Right forelimb (tissue), 1 donor: ENCODE data around the gene CHERP.
A peak's percentile ranks its signal among the peaks of the same experiment; 100 is the strongest.
"Not testable (repeated sequence)": the region's sequence is repeated elsewhere in the genome, so short reads cannot be mapped to it uniquely, and the experiment has no call there.

Experiments used
- DNase-seq: peaks from one replicate; pipeline ENCODE4 v3.0.0-alpha.2; 2018

The CHERP gene

DNA sequence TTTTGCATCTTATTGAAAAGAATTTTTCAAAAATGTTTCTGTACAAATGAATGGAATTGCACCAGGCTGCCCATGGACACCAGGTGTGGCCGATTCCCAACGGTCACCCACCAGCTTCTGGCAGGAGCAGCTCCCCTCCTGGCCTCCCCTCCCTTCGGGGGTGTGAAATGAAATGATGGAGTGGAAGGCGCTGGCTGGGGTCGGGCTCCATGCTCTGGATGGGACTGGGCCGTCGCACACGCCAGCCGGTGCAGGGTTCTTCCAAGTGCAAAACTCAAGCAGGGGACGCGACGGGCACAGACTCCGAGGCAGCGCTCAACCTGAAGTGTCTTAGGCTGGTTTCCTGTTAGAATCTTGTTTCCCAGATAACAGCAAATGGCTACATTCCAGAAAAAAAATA lies 24.2 kb downstream of the CHERP start:
- DNase-seq: no peak

DNA sequence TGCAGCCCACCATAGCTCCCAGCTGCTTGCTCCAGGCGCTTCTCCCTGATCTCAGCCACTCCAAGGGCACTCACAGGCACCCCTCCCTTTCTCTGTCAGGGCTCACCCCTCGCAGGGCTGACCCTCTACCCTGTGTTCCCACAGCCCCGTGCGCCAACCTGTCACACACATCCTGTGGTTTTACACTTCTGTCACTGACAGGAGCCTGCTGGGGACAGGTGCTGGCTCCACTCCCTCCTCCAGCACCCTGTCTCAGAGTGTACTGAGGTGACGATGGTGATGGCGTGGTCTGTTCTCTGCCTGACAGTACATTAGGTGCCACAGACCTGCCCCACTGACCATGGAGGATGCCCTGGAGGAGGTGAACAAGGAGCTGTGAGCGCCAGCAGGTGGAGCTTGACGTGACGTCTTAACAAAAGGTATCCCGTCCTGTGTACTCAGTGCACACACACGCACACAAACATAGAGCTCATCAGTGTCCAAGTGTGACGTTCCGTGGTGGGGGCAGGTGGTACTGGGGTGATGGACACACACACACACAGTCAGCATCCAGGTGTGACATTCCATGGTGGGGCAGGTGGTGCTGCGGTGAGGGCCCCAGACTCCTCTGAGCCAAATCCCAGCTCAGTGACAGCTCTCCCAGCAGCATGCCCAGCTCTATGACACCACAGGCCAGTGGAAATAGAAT lies 25.2 kb downstream of the CHERP start:
- no peak for DNase-seq

DNA sequence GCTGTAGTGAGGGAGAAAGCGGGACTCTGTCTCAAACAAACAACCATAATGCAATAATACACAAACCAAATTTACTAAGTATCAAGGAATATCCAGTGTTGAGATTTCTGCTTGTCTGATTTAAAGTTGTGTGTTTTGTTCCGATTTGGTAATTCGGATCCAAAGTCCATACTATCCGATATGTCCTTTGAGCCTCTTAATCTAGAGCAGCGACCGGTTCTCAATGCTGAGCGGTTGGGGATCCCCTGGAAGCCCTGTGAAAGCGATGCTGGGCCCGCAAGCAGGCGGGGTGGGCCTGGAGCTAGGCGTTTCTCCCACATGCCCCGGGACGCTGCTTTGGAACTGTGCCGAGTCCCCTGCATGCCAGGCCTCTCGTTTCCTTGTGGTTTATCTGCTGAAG lies 25.9 kb downstream of the CHERP start:
- DNase-seq: no peak

DNA sequence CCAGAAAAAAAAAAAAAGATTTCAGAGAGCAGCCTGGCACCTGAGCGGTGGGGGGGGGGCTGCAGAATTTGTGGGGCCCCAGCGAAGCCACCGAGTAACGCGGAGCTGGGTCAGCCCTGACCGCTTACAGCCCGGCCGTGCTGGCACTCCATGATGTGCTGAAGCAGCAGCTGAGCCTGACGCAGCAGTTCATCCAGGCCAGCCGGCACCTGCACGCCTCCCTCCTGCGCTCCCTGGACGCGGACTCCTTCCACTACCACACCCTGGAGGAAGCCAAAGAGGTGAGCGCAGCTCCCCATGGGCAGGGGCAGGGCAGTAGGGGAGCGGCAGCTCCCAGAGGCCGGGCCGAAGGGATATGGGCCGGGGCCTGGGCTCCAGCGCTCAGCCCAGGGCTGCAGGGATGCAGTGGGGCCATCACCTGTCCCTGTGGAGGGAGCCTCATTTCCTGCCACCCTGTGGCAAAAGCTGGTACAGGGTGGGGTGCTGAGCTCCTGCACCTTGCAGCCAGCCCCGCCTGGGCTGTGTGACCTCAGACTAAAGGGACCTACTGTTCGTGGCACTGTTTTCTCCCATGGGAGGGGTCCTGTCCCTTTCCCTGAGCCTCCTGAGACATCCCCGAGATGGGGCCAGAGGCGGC lies 27.7 kb downstream of the CHERP start:
- no peak for DNase-seq

DNA sequence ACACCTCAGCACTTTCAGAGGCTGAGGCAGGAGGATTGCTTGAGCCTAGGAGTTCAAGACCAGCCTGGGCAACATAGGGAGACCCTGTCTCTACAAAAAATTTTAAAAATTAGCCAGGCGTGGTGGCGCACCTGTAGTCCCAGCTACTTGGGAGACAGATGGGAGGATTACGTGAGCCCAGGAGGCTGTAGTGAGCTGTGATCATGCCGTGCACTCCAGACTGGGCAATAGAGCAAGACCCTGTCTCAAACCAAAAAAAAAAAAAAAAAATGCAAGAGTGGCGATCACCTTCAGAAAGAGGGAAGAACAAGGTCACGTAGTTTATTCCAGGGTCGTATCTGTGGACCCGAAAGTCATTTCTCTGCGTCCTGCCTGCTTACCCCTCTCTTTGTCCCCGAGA lies 29.6 kb downstream of the CHERP start:
- DNase-seq: not testable (repeated sequence)

DNA sequence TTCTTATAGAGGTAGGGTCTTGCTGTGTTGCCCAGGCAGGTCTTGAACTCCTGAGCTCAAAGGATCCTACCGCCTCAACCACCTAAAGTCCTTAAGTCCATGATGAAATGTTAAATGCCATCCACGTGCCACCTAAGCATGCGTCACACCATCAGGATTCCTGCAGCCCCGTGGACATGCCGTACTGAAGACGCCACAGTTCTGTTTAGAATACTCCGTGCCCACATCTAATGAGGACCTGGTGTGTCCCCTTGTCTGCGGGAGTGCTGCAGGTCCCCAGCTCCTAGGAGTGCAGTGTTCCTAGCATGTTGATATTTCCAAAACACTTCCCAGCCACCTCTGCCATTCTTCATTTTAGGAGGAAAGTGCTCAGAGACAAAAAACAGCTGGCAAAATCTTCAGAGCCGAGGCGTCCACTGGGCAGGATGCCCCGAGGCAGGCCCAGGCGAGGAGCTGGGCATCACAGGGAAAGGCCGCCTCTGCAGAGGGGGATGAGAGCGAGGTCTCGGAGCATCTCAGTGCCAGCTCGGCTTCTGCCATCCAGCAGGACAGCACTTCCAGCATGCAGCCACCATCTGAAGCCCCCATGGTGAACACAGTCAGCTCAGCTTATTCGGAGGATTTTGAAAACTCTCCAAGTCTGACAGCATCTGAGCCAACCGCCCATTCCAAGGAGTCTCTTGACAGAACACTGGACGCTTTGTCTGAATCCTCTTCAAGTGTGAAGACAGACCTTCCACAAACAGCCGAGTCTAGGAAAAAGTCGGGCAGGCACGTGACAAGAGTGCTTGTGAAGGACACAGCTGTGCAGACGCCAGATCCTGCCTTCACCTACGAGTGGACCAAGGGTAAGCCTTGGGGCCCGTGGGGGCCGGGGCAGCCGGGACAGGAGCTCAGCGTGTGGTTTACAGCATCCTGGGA lies 32.8 kb downstream of the CHERP start:
- DNase-seq: peak; percentile 62

DNA sequence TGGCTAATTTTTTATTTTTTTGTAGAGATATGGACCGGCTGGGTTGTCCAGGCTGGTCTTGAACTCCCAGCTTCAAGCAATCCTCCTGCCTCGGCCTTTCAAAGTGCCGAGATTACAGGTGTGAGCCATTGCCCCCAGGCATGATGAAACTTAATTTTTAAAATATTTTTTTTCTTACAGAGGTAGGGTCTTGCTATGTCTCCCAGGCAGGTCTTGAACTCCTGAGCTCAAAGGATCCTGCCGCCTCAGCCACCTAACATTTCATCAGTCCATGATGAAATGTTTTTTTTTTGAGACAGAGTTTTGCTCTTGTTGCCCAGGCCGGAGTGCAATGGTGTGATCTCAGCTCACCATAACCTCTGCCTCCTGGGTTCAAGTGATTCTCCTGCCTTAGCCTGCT lies 33.7 kb downstream of the CHERP start:
- no peak for DNase-seq

DNA sequence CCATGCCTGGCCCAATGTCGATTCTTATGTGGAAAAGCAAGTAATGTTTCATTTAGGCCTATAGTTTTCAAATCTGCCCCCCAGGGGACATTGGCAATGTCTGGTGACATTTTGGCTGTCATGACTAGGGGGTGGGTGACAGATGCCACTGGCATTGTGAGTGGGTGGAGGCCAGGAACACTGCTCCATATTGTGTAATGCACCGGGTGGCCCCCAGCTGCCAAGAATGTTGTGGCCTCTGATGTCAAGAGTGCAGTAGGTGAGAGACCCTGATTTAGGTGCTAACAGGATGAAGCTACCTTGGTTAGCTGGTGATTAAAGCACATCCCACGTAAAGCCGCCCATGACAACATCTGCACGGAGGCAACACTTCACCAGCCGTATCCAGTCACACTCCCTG lies 35.3 kb downstream of the CHERP start:
- no peak for DNase-seq

DNA sequence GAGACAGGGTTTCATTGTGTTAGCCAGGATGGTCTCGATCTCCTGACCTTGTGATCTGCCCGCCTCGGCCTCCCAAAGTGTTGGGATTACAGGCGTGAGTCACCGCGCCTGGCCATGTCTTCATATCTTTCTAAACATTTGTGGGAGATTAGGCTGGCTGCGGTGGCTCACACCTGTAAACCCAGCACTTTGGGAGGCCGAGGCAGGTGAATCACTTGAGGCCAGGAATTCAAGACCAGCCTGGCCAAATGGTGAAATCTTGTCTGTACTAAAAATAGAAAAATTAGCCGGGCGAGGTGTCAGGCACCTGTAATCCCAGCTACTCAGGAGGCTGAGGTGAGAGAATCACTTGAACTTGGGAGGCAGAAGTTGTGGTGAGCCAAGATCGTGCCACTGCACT lies 36.1 kb downstream of the CHERP start:
- not testable (repeated sequence) for DNase-seq

DNA sequence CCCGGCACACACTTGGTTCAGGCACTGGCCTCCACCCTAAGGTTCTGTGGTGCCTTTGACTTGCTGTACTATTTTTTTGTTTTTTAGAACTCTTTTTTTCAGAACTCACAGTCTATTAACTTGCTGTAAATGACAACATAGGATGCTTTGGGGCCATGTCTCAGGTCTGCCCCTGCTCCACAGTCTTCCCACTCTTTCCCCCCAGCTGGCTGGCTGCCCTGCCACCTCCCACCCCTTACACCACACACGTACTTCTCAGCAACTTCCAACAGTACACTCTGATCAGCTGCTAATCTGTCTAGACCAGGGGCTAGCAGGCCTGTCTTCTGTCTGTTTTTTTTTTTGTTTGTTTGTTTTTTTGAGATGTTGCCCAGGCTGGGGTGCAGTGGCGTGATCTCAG lies 38.0 kb downstream of the CHERP start:
- no peak for DNase-seq

DNA sequence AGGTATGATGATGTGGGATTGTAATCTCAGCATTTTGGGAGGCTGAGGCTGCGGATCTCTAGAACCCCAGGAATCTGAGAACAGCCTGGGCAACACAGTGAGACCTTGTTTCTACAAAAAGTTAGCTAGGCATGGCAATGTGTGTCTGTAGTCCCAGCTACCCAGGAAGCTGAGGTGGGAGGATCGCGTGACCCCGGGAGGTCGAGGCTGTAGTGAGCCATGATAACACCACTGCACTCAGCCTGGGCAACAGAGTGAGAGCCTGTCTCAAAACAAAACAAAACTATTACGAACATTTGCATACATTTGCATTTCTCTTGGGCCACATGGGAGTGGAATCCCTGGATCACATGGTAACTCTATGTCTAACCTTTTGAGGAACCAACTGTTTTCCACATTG lies 44.4 kb downstream of the CHERP start:
- DNase-seq: no peak

DNA sequence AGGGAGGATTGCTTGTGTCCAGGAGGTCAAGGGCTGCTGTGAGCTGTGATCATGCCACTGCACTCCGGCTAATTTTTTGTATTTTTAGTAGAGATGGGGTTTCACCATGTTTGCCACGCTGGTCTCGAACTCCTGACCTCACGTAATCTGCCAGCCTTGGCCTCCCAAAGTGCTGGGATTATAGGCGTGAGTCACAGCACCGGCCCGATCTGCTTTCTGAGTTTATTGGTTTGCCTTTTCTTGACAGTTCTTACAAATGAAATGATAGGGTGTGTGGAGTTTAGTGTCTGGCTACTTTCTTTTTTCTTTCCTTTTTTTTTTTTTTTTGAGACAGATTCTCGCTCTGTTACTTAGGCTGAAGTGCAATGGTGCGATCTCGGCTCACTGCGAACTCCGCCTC lies 45.2 kb downstream of the CHERP start:
- no peak for DNase-seq

DNA sequence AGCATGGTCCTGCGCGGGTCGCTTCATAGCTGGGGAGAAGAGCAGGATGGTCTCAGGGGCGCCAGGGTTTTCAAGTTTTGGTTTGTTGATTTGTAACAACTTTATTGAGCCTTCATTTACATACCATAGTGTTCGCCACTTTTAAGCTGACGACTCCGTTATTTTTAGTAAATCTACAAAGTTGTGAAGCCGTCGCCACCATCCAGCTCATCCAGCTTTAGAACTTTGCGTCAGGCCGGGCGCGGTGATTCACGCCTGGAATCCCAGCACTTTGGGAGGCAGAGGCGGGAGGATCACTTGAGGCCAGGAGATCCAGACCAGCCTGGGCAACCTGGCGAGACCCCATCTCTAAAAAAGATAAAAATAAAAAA lies 45.6 kb downstream of the CHERP start:
- no peak for DNase-seq

DNA sequence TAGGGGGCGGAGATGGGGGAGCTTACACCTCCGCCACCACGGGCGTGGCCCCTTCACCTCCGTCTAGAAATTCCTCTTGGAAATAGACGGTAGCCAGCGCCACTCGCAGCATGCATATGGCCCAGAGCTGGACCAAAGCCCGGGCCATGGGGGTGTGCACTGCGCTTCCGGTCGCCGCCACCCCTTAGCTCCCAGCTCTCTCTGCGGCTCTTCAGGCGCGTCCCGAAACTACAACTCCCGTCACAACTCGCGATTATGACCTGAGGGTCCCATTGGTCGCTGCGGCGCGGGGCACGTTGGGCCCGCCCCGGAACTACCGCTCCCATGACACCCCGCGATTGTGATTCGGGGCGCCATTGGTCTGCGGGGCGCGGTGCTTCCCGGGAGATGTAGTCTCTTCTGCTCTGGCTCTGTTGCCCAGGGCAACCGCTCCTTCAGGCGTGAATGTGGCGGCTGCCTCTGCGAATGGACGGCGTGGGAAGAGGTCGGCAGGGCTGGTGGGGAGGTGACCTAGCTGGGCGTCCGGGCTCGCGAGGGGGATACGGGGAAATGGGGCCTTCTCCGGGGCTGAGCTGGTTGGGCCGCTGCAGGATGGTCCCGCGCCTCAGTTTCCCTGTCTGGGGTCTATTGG lies 46.1 kb downstream of the CHERP start, which contains the start of the genes C19orf44 and CALR3:
Gene C19orf44 (plus strand): TSS at position 413 of the 631 bp plus-strand sequence. CDS start 4,399 bp downstream, outside the sequence.
Gene CALR3 (minus strand): TSS at position 186 of the 631 bp plus-strand sequence. CDS start 38 bp downstream, at position 148.
- DNase-seq: peak; percentile 99

DNA sequence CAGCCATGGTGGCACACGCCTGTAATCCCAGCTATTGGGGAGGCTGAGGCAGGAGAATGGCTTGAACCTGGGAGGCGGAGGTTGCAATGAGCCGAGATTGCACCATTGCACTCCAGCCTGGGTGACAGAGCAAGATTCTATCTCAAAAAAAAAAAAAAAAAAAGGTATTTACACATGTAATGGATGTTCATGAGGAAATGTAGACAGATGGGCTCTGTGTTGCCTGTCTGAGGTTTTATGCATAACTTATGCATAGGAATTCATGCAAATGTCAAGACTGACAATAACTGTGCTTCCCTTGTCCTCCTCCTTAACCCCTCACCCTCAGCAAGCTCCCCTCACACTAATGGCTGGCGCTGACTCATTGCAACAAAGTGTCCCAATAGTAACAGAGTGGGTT lies 55.8 kb downstream of the CHERP start:
- DNase-seq: not testable (repeated sequence)

DNA sequence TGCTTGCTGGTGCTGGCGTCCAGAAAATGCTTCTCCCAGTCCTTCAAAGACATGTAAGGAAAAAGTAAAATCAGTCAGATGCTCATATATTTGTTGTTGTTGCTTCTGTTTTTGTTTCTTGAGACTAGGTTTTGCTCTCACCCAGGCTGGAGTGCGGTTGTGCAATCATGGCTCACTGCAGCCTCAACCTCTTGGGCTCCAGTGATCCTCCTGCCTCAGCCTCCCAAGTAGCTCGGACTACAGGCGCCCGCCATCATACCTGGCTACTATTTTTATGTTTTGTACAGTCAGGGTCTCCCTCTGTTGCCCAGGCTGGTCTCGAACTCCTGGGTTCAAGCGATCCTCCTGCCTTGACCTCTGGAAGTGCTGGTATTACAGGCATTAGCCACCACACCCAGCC lies 59.5 kb downstream of the CHERP start:
- no peak for DNase-seq

DNA sequence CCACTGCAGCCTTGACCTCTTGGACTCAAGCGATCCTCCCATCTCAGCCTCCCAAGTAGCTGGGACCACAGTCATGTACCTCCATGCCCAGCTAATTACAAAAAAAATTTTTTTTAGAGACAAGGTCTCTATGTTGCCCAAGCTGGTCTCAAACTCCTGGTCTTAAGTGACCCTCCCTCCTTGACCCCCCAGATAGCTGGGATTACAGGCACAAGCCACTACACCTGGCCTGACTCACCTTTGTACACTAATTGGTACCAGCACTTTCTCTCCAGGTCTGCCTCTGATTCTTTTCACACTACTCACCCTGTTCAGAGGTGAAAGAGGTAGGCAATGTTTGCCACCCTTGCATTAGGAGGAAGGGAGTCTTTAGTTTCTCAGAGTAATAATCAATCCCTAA lies 64.9 kb downstream of the CHERP start:
- DNase-seq: no peak

DNA sequence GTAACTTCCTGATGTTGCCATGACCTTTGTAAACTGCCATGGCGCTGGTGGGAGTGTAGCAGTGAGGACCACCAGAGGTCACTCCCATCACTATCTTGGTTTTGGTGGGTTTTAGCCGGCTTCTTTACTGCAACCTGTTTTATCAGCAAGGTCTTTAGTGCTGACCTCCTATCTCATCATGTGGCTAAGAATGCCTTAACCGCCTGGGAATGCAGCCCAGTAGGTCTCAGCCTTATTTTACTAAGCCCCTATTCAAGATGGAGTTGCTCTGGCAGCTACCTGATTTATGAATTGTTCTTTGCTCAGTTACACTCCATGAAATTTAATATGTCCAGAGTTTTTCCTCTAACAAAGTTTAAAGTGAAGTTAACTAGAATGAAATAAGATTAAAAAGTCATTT lies 65.8 kb downstream of the CHERP start:
- DNase-seq: no peak

DNA sequence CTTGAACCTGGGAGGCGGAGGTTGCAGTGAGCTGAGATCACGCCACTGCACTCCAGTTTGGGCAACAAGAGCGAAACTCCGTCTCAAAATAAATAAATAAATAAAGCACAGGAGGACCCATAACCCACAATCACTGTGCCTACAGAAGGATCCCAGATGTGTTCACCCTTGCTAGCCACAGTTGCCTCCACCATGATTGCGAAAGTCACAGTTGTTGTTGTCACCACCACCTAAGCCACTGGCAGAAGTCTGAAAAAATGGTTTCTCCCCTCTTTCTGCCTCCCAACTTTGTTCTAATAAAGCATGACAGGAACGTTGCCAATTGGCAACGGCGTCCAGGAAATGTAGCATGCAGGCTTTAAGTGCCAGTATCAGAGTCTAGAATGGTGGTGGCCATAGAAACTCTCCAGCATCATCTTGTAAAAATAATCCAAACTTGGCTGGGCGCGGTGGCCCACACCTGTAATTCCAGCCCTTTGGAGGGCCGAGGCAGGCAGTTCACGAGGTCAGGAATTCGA lies 68.3 kb downstream of the CHERP start:
- DNase-seq: no peak

DNA sequence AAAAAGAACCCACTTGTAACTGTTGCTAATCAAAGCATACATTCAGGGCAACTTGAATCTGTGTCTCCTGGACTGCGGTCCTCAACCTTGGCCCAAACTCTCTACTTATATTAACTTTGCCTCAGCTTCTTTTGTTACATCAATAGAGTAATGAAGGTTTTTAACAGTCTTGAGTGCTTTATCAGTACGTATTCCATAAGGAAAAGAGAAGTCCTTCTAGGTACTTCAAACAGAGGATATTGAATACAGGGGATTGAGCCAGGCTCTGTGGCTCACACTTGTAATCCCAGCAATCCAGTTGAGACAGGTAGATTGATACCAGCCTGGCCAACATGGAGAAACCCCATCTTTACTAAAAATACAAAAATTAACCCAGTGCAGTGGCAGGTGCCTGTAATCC lies 69.2 kb downstream of the CHERP start:
- no peak for DNase-seq

DNA sequence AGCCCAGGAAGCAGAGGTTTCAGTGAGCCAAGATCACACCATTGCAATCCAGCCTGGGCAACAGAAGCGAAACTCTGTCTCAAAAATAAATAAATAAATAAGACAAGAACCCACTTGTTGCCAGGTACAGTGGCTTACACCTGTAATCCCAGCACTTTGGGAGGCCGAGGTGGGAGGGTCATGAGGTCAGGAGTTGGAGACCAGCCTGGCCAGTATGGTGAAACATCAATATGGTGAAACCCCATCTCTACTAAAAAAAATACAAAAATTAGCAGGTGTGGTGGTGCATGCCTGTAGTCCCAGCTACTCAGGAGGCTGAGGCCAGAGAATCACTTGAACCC lies 69.7 kb downstream of the CHERP start:
- not testable (repeated sequence) for DNase-seq

DNA sequence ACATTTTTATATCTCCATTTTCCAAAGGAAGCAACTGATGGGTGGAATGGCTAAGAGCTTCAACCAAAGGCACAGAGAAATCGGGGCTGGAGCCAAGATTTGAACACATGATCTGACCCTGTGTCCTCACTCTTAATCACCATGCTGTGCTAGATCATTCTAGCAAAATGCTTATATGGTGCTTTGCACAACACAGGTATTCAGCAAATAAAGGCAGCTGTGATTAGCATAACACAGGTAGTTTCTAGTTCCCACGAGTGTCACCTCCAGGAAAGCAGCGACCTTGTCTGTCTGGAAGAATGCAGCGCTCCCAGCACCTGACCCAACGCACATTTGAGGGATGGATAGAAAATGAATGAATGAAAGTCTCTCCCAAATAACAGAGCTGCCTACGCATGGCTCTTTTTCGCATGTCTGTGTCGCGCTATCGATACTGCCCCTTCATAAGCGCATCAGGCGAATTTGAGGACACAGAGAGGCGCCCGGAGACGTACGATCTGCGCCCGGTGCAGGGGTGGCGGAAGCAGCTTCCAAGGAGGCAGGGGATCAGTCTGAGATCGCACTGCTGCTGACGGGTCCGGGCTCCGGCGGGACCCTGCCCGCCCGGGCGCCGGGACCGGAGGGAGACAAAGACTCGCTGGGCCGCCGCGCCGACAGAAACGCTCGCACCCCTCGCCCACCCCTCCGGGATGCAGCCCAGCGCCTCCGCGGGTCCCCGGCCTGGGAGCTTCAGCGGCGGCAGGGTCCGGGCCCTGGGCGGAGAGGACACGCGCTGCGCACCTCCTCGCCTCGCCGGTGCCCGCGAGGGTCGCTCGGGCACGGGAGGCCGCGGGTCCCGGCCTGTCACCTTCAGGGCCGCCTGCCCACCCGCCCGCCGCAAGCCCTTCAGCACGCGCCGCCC lies 71.1 kb downstream of the CHERP start:
- DNase-seq: no peak
